WI38 (cell line): ENCODE measurements around the gene PPP1R13B.

Source experiments
- H3K4me3 ChIP-seq: 2 replicates; pipeline ENCODE4 v1.5.1; 2011; ENCODE audit warnings: low read depth, mild to moderate bottlenecking, control low read depth, low read length
- CTCF ChIP-seq: IDR thresholded peaks from 2 replicates; pipeline ENCODE4 v1.5.1; 2012; ENCODE audit warnings: low read depth, mild to moderate bottlenecking, control low read depth, low read length

PPP1R13B gene

GRCh38 chr14:103870891-103871595 is 23.7 kb upstream of the PPP1R13B start:
- no peak overlapping the region for H3K4me3 ChIP-seq

GRCh38 chr14:103870144-103870876 is 22.9 kb upstream of the PPP1R13B start:
- TF ChIP-seq CTCF = no peak
- no peak overlapping the region for H3K4me3 ChIP-seq

More at GRCh38 chr14:103870891-103871595, 23.7 kb upstream of the PPP1R13B start:
- TF ChIP-seq CTCF = no peak

- no peak for TF ChIP-seq CTCF
- no peak overlapping the region for H3K4me3 ChIP-seq
Observed at GRCh38 chr14:103869406-103870143, 22.2 kb upstream of the PPP1R13B start.

- TF ChIP-seq CTCF = no peak
- no peak overlapping the region for H3K4me3 ChIP-seq
Observed at GRCh38 chr14:103868242-103868897, 21.0 kb upstream of the PPP1R13B start.

GRCh38 chr14:103867523-103867953 is 20.2 kb upstream of the PPP1R13B start:
- TF ChIP-seq CTCF = no peak

GRCh38 chr14:103867020-103867419 is 19.6 kb upstream of the PPP1R13B start:
- H3K4me3 ChIP-seq = no peak overlapping the region
- TF ChIP-seq CTCF = no peak

More at GRCh38 chr14:103867523-103867953, 20.2 kb upstream of the PPP1R13B start:
- no peak overlapping the region for H3K4me3 ChIP-seq
